GM12878 (cell line): ENCODE measurements around the gene WNT7A. TPM values are rescaled to one million over a fixed set of nuclear protein-coding genes. Genes with fewer than 3 reads are reported as not detected.

Source experiments
- ATAC-seq: fragments of 200-7000 bp; cut with Tn5 transposase; 3 replicates; pipeline ENCODE4 v1.9.1; 2020; ENCODE audit warnings: mild to moderate bottlenecking, moderate library complexity
- BruUV-seq: library from RNA; stranded (reverse); fragments of 400-500 nt; replicated peaks from 2 replicates; lab custom pipeline; 2021; lab: Mats Ljungman, UMichigan
- CTCF ChIA-PET: fragments of 300-600 bp; sonication (Branson Sonifier 250); formaldehyde crosslinking; extraction: SDS; loops from one replicate; lab custom pipeline; 2021; ENCODE audit warnings: inconsistent platforms; lab: Yijun Ruan, JAX
- POLR2A ChIA-PET: fragments of 350-600 bp; formaldehyde crosslinking; extraction: SDS; loops from one replicate; lab custom pipeline; 2021; ENCODE audit warnings: inconsistent platforms; lab: Charles Lee
- RAD21 ChIA-PET: fragments of 300-600 bp; sonication (Branson Sonifier 250); formaldehyde crosslinking; loops from one replicate; lab custom pipeline; 2023; ENCODE audit warnings: antibody characterized with exemption; ENCODE audit not compliant: unreplicated experiment; lab: Charles Lee
- SMC1A ChIA-PET: fragments of 300-600 bp; sonication (Branson Sonifier 250); formaldehyde crosslinking; loops from one replicate; lab custom pipeline; 2023; ENCODE audit not compliant: unreplicated experiment, uncharacterized antibody; lab: Charles Lee
- DNase-seq: peaks from one replicate; pipeline ENCODE4 v3.0.0-alpha.2; 2011; ENCODE audit warnings: low read depth, low spot score
- FAIRE-seq: peaks from 3 replicates; lab custom pipeline; 2011; peaks lifted over from hg19 to GRCh38; lab: Jason Lieb, UNC
- H2AFZ ChIP-seq: 2 replicates; pipeline ENCODE4 v1.6.0; 2011; ENCODE audit warnings: low read depth, low read length, control low read depth; ENCODE audit not compliant: control insufficient read depth
- H3K27ac ChIP-seq: 2 replicates; pipeline ENCODE4 v1.5.1; 2011; ENCODE audit warnings: control low read depth; ENCODE audit not compliant: control insufficient read depth, insufficient read depth
- H3K27me3 ChIP-seq, 2 experiments: replicated peaks in 1 of 2; 2 replicates each; pipeline versions ENCODE4 v1.6.0 to v1.6.1; 2011; ENCODE audit warnings: low read length in 1 of 2; ENCODE audit not compliant: control insufficient read depth in 2 of 2, insufficient read depth in 2 of 2
- H3K36me3 ChIP-seq, 2 experiments: 2 replicates each; pipeline ENCODE4 v1.5.1; 2011; ENCODE audit warnings: low read length in 1 of 2; ENCODE audit not compliant: control insufficient read depth in 2 of 2, insufficient read depth in 2 of 2
- H3K4me1 ChIP-seq: 2 replicates; pipeline ENCODE4 v1.6.1; 2011; ENCODE audit warnings: mild to moderate bottlenecking, low read length, moderate library complexity, mixed read lengths; ENCODE audit not compliant: control insufficient read depth, insufficient read depth
- H3K4me2 ChIP-seq: 2 replicates; pipeline ENCODE4 v1.6.0; 2011; ENCODE audit warnings: control low read depth; ENCODE audit not compliant: control insufficient read depth, insufficient read depth
- H3K4me3 ChIP-seq: fragments of 200-600 bp; sonication (generic); 2 replicates; pipeline ENCODE4 v1.5.1; 2016
- H3K79me2 ChIP-seq: 2 replicates; pipeline ENCODE4 v1.6.0; 2011; ENCODE audit warnings: low read length; ENCODE audit not compliant: control insufficient read depth, insufficient read depth
- H3K9ac ChIP-seq: 2 replicates; pipeline ENCODE4 v1.8.0; 2011; ENCODE audit warnings: low read length, control low read depth, mixed read lengths; ENCODE audit not compliant: control insufficient read depth, insufficient read depth
- H3K9me3 ChIP-seq: replicated peaks from 3 replicates; pipeline ENCODE4 v1.5.1; 2011; ENCODE audit warnings: mild to moderate bottlenecking, low read length; ENCODE audit not compliant: control insufficient read depth, insufficient read depth
- H4K20me1 ChIP-seq: 2 replicates; pipeline ENCODE4 v1.6.0; 2011; ENCODE audit not compliant: control insufficient read depth, insufficient read depth
- BMI1 ChIP-seq: fragments of 450-650 bp; IDR thresholded peaks from 2 replicates; pipeline ENCODE4 v1.6.1; 2016; ENCODE audit warnings: mild to moderate bottlenecking, moderate library complexity, borderline replicate concordance
- CBX3 ChIP-seq: fragments of 200-600 bp; sonication (generic); IDR thresholded peaks from 2 replicates; pipeline ENCODE4 v1.6.1; 2016; ENCODE audit warnings: low read depth, borderline replicate concordance
- E2F8 ChIP-seq: fragments of 450-650 bp; IDR thresholded peaks from 2 replicates; pipeline ENCODE4 v1.6.1; 2018; ENCODE audit warnings: mild to moderate bottlenecking, low read depth, moderate library complexity; ENCODE audit not compliant: partially characterized antibody
- KLF5 ChIP-seq: fragments of 450-650 bp; IDR thresholded peaks from 2 replicates; pipeline ENCODE4 v1.6.1; 2014; ENCODE audit warnings: mild to moderate bottlenecking; ENCODE audit not compliant: partially characterized antibody
- MXI1 ChIP-seq: fragments of 150-350 bp; IDR thresholded peaks from 2 replicates; pipeline ENCODE4 v1.6.1; 2011; ENCODE audit warnings: low read depth, mild to moderate bottlenecking, inconsistent platforms, low read length, improper control_type of control experiment
- NFXL1 ChIP-seq: fragments of 450-650 bp; IDR thresholded peaks from 2 replicates; pipeline ENCODE4 v1.6.1; 2017; ENCODE audit warnings: antibody characterized with exemption, mild to moderate bottlenecking, borderline replicate concordance
- PAX5 ChIP-seq: IDR thresholded peaks from 2 replicates; pipeline ENCODE4 v1.6.1; 2011; ENCODE audit warnings: low read depth, low read length, borderline replicate concordance
- PRDM15 ChIP-seq: fragments of 450-650 bp; formaldehyde crosslinking; IDR thresholded peaks from 2 replicates; pipeline ENCODE4 v1.4.0; 2020; ENCODE audit warnings: mild to moderate bottlenecking, moderate library complexity
- RAD51 ChIP-seq: fragments of 450-650 bp; IDR thresholded peaks from 2 replicates; pipeline ENCODE4 v1.6.1; 2016; ENCODE audit warnings: moderate library complexity, mild to moderate bottlenecking, inconsistent platforms
- RCOR1 ChIP-seq: conservative IDR thresholded peaks from 2 replicates; pipeline ENCODE4 v1.6.1; 2012; ENCODE audit warnings: low read depth, low read length, improper control_type of control experiment
- SREBF1 ChIP-seq: IDR thresholded peaks from 2 replicates; pipeline ENCODE4 v1.6.1; 2012; ENCODE audit warnings: mild to moderate bottlenecking, low read length
- SUPT20H ChIP-seq: IDR thresholded peaks from 2 replicates; pipeline ENCODE4 v1.6.1; 2011; ENCODE audit warnings: low read depth, mild to moderate bottlenecking, low read length, moderate library complexity, borderline replicate concordance; ENCODE audit not compliant: control insufficient read depth
- WGBS: methylation state at CpG from one replicate; pipeline ENCODE4 v1.1.6; 2016; ENCODE audit warnings: low lambda C conversion rate; ENCODE audit not compliant: insufficient replicate concordance, insufficient coverage; ENCODE audit errors: missing lambda C conversion rate; 5-methylcytosine and 5-hydroxymethylcytosine counted together
- in situ Hi-C: fragments of 300-500 bp; cut with MboI; formaldehyde crosslinking; loops from 9 replicates; pipeline ENCODE4 v1.14.3; 2018; ENCODE audit warnings: mixed read lengths
- intact Hi-C: fragments of 100-400 bp; cut with micrococcal nuclease; formaldehyde crosslinking; loops from one replicate; pipeline ENCODE4 v1.14.2; 2022; ENCODE audit not compliant: unreplicated experiment
- polyA plus RNA-seq, 11 experiments: library from polyadenylated mRNA; depleted of rRNA in 4 of 11; unstranded in 6 of 11; stranded (reverse) in 5 of 11; fragments of >200 nt; fragmentation: Nextera tagmentation in 4 of 11; fragmentation: Illumina TruSeq in 1 of 11; extraction: Ambion mirVana in 4 of 11; extraction: Trizol in 1 of 11; gene quantifications; 1 replicate in 1 of 11; 2 replicates in 10 of 11; pipeline versions ENCODE4 v1.2.1 to v1.2.3, GENCODE V29; 2011 to 2016; ENCODE audit warnings: inconsistent platforms in 2 of 11, missing spikeins in 2 of 11, low read depth in 1 of 11
- total RNA-seq, 4 experiments: library from RNA; depleted of rRNA in 3 of 4; stranded (reverse); fragments of >200 nt in 3 of 4; fragmentation: Illumina TruSeq in 1 of 4; extraction: Trizol in 1 of 4; gene quantifications; 2 replicates each; pipeline versions ENCODE4 v1.2.1 to v1.2.3, GENCODE V29; 2013 to 2021

The WNT7A gene
- total and polyA plus RNA-seq, 10 of the 15 experiments (the other 5 are each of a cell fraction or from before 2014, with no cell fraction given): 0.08 TPM; not detected in 9

GRCh38 chr3:13858768-13859520, 20.9 kb downstream of the WNT7A start (continued):
- TF ChIP-seq E2F8 (no peak), RCOR1 (no peak), PAX5 (no peak), BMI1 (no peak)

- WGBS: 31% methylated on average over 6 of the region's 6 CpGs
- in situ Hi-C loops: no loop called here
- CTCF ChIA-PET: no interaction called here
Observed at GRCh38 chr3:13857702-13858380, 22.0 kb downstream of the WNT7A start.

More at GRCh38 chr3:13857702-13858380, 22.0 kb downstream of the WNT7A start:
- ChIA-PET POLR2A (no interaction called here), RAD21 (no interaction called here), SMC1A (interaction anchor here (0.6 kb wide), 1 partner anchor 51 kb away, joined by 3 read pairs; no protein-coding TSS in a partner anchor)
- no peak overlapping the region for H3K4me3 ChIP-seq
- H3K36me3 ChIP-seq: no peaks in the 10 kb centered on the region
- DNase-seq (no peak), FAIRE-seq (no peak), ATAC-seq (no peak)
- H3K79me2 ChIP-seq: no peaks in the 10 kb centered on the region
- H4K20me1 ChIP-seq: no peaks in the 10 kb centered on the region
- H3K9me3 ChIP-seq: no peaks in the 10 kb centered on the region
- no TSS peak for BruUV-seq
- TF ChIP-seq PRDM15 (CRISPR knock-in tag) (no peak), SREBF1 (no peak), SUPT20H (no peak), CBX3 (no peak), KLF5 (no peak), RAD51 (no peak), MXI1 (no peak), NFXL1 (no peak)
- H3K27me3 ChIP-seq: no peaks in the 10 kb centered on the region; a peak in 1 of 4 replicates
- no peak overlapping the region for H3K9ac ChIP-seq
- H3K4me1 ChIP-seq: no peaks in the 10 kb centered on the region
- H3K27ac ChIP-seq: no peak overlapping the region
- intact Hi-C loops: no loop called here
- H2AFZ ChIP-seq: no peak overlapping the region
- no peak overlapping the region for H3K4me2 ChIP-seq
